Thyroid gland (tissue), 4 donors: ENCODE data around the gene PIGU.

ENCODE experiments used
- CTCF ChIP-seq, 6 experiments: fragments of 200-600 bp in 3 of 6; fragments of 450-650 bp in 3 of 6; sonication (generic) in 3 of 6; IDR thresholded peaks; one replicate each; pipeline ENCODE4 v1.5.1; 2016 to 2019; ENCODE audit warnings: antibody characterized with exemption in 6 of 6, mild to moderate bottlenecking in 2 of 6, inconsistent platforms in 1 of 6, moderate library complexity in 1 of 6
- POLR2A ChIP-seq, 2 donors: fragments of 450-650 bp; IDR thresholded peaks; one replicate each; pipeline ENCODE4 v1.6.1; 2017; ENCODE audit warnings: antibody characterized with exemption in 2 of 2, mild to moderate bottlenecking in 2 of 2, moderate library complexity in 1 of 2

GRCh38 chr20:34709044-34709830 lies 32.3 kb upstream of the PIGU start:
- TF ChIP-seq CTCF (IDR thresholded peaks at IDR 0.05) = no peak
- TF ChIP-seq POLR2A (IDR thresholded peaks at IDR 0.05) = peak in 1 of 2 donors; percentile 50
